ENCODE data around the gene WDR77.
A peak's percentile ranks its signal among the peaks of the same experiment; 100 is the strongest.

WDR77 gene

DNA sequence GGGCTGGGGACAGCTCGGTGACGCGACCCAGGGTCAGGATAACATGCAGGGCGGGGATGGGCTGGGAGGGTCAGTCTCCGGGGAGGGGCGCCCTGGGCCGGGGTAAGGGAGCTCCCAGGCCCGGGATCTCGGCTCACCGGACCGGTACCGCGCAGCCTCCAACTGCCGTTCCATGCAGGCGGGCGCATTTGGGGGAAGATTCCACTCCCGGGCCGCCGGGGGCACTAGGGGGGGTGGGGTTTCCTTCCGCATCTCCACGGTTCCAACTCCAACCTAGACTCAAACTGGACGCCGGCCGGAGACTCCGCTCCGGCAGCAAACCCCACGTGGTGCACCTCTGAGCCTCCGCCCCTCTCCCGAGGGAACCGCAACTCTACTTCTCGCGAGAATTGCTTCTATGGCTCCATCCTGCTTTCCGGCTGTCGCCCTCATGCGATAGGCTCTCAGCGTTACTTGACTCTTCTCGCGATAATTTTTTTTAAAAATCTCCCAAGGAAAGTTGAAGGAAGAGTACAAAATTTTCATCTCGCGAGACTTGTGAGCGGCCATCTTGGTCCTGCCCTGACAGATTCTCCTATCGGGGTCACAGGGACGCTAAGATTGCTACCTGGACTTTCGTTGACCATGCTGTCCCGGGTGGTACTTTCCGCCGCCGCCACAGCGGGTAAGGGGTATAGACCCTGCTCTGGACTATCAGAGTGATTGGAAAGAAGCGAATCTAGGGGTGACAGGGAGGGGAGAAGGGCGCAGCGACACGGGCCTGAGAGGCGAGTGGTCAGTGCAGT lies at the start of gene WDR77, which contains the start of gene ATP5PB:
Gene WDR77, minus strand, starts transcription at position 339 of the 785 bp plus-strand sequence. Its CDS starts 87 bp downstream, at position 252.
Gene ATP5PB, plus strand, starts transcription at position 547 of the 785 bp plus-strand sequence. Its CDS starts 78 bp downstream, at position 625.
- peaks cover 47% of the 10 kb centered on the region for H3K4me1 ChIP-seq (ENCODE audit: insufficient read depth, low read length, severe bottlenecking)
- peak within 1 kb of the TSS; percentile 99 for H3K4me3 ChIP-seq (ENCODE audit: low read depth, low read length, poor library complexity, severe bottlenecking)
- H3K36me3 ChIP-seq (ENCODE audit: insufficient read depth, low read length), result peaks cover 64% of the 10 kb centered on the region
- no peaks in the 10 kb centered on the region for H3K9me2 ChIP-seq (ENCODE audit: low read depth, low read length)
- no peak for TF ChIP-seq EZH2 (IDR thresholded peaks at IDR 0.05; ENCODE audit: borderline replicate concordance, low read length)
- TF ChIP-seq, protein P1, sequence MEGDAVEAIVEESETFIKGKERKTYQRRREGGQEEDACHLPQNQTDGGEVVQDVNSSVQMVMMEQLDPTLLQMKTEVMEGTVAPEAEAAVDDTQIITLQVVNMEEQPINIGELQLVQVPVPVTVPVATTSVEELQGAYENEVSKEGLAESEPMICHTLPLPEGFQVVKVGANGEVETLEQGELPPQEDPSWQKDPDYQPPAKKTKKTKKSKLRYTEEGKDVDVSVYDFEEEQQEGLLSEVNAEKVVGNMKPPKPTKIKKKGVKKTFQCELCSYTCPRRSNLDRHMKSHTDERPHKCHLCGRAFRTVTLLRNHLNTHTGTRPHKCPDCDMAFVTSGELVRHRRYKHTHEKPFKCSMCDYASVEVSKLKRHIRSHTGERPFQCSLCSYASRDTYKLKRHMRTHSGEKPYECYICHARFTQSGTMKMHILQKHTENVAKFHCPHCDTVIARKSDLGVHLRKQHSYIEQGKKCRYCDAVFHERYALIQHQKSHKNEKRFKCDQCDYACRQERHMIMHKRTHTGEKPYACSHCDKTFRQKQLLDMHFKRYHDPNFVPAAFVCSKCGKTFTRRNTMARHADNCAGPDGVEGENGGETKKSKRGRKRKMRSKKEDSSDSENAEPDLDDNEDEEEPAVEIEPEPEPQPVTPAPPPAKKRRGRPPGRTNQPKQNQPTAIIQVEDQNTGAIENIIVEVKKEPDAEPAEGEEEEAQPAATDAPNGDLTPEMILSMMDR (IDR thresholded peaks at IDR 0.05; ENCODE audit: low read length), result no peak
- H2AFZ ChIP-seq (ENCODE audit: low read length), result no peak within 1 kb of the TSS
- H3K4me2 ChIP-seq (ENCODE audit: low read length), result peak within 1 kb of the TSS; percentile 100
- H3K79me2 ChIP-seq (ENCODE audit: insufficient read depth, low read length), result peaks cover 53% of the 10 kb centered on the region
- H3K27ac ChIP-seq (ENCODE audit: low read depth, low read length, poor library complexity, severe bottlenecking), result peak within 1 kb of the TSS; percentile 56
- no peaks in the 10 kb centered on the region for H3K9me3 ChIP-seq (ENCODE audit: low read length)
- no peaks in the 10 kb centered on the region for H3F3A ChIP-seq (ENCODE audit: insufficient read depth, low read length)
- H3K27me3 ChIP-seq (ENCODE audit: insufficient read depth, low read length), result no peaks in the 10 kb centered on the region
- no peaks in the 10 kb centered on the region for H4K20me1 ChIP-seq (ENCODE audit: insufficient read depth, low read length)
- H3K9ac ChIP-seq (ENCODE audit: low read length), result peak within 1 kb of the TSS; percentile 99

DNA sequence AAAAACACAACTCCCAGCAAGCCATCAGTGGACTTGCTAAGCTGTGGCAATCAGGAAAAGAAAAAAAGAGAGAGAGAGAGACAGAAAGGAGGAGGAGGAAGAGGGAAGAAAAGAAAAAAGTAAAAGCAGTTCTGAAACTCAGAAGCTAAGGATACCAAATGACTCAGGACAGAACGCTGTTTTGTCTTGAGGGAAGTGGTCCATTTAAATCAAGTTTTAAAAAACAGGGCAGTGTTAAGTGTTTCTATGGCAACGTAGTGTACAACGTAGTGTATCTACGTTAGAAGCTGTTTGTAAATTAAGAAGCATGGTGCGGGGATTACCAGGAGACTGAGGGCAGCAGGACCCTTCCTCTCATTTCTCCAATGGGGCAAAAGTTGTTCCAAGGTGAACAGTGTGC lies 48.5 kb upstream of the WDR77 start:
- Histone ChIP-seq H3K9ac (ENCODE audit: low read length) (no peak overlapping the region), H3K4me3 (ENCODE audit: low read depth, low read length, poor library complexity, severe bottlenecking) (no peak overlapping the region), H3K36me3 (ENCODE audit: insufficient read depth, low read length) (no peaks in the 10 kb centered on the region), H3K4me2 (ENCODE audit: low read length) (no peak overlapping the region), H3K9me2 (ENCODE audit: low read depth, low read length) (no peaks in the 10 kb centered on the region), H3K27me3 (ENCODE audit: insufficient read depth, low read length) (peaks cover 7% of the 10 kb centered on the region; the same call in 1 of the 2 replicates), H2AFZ (ENCODE audit: low read length) (no peak overlapping the region), H4K20me1 (ENCODE audit: insufficient read depth, low read length) (no peaks in the 10 kb centered on the region), H3F3A (ENCODE audit: insufficient read depth, low read length) (no peaks in the 10 kb centered on the region), H3K79me2 (ENCODE audit: insufficient read depth, low read length) (no peaks in the 10 kb centered on the region), H3K27ac (ENCODE audit: low read depth, low read length, poor library complexity, severe bottlenecking) (no peak overlapping the region), H3K9me3 (ENCODE audit: low read length) (no peaks in the 10 kb centered on the region), H3K4me1 (ENCODE audit: insufficient read depth, low read length, severe bottlenecking) (no peaks in the 10 kb centered on the region)
- TF ChIP-seq EZH2 (IDR thresholded peaks at IDR 0.05; ENCODE audit: borderline replicate concordance, low read length), result no peak
- TF ChIP-seq, protein P1 (IDR thresholded peaks at IDR 0.05; ENCODE audit: low read length), result no peak

DNA sequence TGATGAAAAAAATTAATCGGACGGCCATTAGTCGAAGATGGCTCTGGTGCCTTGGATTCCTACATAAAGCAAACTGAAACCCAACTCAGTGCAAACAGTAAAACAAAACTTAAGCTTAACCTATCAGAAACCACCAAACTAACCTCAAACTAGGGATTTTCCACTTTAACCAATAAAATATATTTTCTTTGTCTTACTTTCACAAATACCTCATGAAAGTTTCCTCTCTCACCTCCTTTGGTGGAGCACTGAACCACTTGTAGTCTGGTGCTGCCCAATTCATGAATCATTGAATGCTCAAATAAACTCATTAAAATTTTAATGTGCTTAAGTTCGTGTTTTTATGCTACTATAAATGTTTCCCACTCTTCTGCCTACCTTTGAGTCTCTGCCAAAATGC lies 47.3 kb upstream of the WDR77 start:
- H3K9me2 ChIP-seq (ENCODE audit: low read depth, low read length), result no peaks in the 10 kb centered on the region
- no peak overlapping the region for H3K4me3 ChIP-seq (ENCODE audit: low read depth, low read length, poor library complexity, severe bottlenecking)
- no peaks in the 10 kb centered on the region for H4K20me1 ChIP-seq (ENCODE audit: insufficient read depth, low read length)

More for the DNA sequence above, 47.3 kb upstream of the WDR77 start:
- H3K27ac ChIP-seq (ENCODE audit: low read depth, low read length, poor library complexity, severe bottlenecking), result no peak overlapping the region
- H3K36me3 ChIP-seq (ENCODE audit: insufficient read depth, low read length), result no peaks in the 10 kb centered on the region
- TF ChIP-seq, protein P1 (IDR thresholded peaks at IDR 0.05; ENCODE audit: low read length), result no peak
- TF ChIP-seq EZH2 (IDR thresholded peaks at IDR 0.05; ENCODE audit: borderline replicate concordance, low read length), result no peak
- no peaks in the 10 kb centered on the region for H3F3A ChIP-seq (ENCODE audit: insufficient read depth, low read length)
- H2AFZ ChIP-seq (ENCODE audit: low read length), result no peak overlapping the region
- H3K9ac ChIP-seq (ENCODE audit: low read length), result no peak overlapping the region
- H3K4me1 ChIP-seq (ENCODE audit: insufficient read depth, low read length, severe bottlenecking), result no peaks in the 10 kb centered on the region
- H3K4me2 ChIP-seq (ENCODE audit: low read length), result no peak overlapping the region
- peaks cover 7% of the 10 kb centered on the region; the same call in 1 of the 2 replicates for H3K27me3 ChIP-seq (ENCODE audit: insufficient read depth, low read length)
- no peaks in the 10 kb centered on the region for H3K9me3 ChIP-seq (ENCODE audit: low read length)
- H3K79me2 ChIP-seq (ENCODE audit: insufficient read depth, low read length), result no peaks in the 10 kb centered on the region
